ENCODE data around the gene DACT3.

The DACT3 gene, protein sequence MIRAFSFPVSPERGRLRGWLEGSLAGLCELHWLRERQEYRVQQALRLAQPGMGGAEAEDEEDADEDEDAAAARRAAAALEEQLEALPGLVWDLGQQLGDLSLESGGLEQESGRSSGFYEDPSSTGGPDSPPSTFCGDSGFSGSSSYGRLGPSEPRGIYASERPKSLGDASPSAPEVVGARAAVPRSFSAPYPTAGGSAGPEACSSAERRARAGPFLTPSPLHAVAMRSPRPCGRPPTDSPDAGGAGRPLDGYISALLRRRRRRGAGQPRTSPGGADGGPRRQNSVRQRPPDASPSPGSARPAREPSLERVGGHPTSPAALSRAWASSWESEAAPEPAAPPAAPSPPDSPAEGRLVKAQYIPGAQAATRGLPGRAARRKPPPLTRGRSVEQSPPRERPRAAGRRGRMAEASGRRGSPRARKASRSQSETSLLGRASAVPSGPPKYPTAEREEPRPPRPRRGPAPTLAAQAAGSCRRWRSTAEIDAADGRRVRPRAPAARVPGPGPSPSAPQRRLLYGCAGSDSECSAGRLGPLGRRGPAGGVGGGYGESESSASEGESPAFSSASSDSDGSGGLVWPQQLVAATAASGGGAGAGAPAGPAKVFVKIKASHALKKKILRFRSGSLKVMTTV

DNA sequence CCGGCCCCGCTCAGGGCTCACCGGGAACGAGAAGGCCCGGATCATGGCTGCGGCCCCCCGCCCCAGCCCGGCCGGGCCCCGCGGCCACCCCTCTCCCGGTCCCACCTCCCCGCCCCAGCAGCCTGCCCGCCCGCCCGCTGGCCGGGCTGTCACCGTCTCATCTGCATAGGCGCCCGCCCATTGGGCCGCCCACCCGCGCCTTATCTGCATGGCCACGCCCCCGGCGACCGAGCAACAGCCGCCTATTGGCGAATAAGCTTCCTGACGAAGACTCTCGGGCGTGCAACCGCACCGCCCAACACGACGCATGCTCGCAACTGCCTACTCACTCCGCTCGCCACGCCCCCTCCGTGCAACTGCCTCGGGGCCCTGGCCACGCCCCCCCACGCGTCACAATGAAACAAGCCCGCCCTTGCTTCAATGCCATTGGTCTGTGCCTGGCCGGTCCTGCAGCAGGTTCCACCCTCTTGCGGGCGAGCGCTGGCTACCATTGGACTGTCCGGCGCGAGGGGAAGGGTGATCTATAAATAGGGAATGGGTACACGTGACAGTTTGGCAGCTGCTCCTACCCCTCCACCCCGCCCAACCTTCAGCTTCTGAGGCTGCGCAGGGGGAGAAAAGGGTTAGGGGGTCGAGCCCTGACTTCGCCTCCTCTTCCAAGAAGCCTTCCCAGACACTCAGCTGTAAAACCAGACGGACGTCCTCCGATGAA lies at the start of gene DACT3:
DACT3 (minus strand) TSS at position 163 of the 712 bp plus-strand sequence; CDS start at position 45, 118 bp downstream.
- peak; percentile 100 for DNase-seq (ENCODE audit: low spot score)

GRCh38 chr19:46710687-46711086 lies 49.7 kb upstream of the DACT3 start:
- no peak for DNase-seq (ENCODE audit: low spot score)

DNA sequence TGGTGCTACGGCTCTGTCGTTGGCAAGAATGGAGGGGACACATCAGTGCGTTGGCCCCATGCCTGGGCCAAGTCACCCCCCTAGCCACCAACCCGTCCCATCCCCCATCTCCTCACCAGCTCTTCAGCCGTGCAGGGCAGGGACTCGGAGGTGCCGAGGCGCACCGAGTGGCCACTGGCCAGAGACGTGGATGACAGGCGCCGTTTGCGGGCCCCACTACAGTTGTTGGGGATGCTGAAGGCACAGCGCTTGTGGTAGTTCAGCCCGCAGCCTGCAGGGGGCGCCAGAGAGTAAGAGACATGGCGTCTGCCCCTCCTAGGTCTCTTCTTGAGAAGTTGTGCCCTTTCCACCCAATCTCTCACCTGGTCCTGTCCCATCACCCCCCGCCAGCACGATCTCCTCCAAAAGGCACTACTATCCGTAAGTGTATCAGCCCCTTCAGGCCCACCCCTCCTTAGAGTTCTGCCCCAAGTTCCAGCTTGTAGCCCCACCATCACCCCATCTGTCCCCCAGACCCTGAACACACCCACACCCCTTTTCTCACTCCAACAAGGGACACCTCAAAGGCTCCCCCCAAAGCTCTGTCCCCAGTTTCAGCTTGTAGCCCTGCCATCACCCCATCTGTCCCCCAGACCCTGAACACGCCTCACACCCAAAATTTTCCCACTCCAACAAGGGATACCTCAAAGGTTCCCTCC lies 43.5 kb upstream of the DACT3 start:
- DNase-seq (ENCODE audit: low spot score) = peak; percentile 85

- DNase-seq (ENCODE audit: low spot score) = no peak
Observed at GRCh38 chr19:46700704-46701103, 39.7 kb upstream of the DACT3 start.

DNA sequence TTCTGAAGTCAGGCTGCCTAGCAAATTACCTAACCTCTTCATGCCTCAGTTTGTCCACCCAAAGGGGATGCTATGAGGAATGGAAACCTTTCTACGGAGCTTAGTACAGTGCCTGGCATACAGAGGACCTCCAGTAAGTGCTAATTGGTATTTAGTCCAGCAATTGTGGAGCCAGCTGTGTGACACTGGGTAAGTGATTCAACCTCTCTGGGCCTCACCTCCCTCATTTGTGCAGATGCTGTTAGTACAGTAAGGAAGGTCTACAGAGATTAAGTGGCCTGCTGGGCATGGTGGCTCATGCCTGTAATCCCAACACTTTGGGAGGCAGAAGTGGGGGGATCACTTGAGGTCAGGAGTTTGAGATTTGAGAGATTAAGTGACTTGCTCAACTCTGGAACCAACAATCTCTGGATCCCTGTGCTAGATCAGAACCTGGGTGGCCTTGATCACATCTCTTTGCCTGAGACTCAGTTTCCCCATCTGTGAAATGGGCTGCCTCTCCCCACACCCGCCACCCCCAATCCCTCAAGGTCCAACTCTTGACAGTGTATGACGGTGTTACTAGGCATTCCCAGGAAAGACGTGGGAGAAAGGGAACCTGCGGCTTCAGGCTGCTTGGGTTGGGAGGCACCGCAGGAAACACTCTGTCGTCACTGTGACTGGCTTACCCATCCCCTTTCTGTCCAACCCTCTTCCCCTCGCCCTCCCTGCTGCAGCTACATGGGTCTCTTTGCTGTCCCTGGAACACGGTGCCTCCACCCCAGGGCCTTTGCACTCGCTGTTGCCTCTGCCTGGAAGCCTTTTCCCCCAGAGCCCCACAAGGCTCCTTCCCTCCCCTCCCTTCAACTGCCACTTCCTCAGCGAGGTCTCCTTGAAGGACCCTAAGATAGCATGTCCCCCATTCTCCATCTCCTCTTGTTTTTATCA lies 37.7 kb upstream of the DACT3 start:
- DNase-seq (ENCODE audit: low spot score) = no peak

DNA sequence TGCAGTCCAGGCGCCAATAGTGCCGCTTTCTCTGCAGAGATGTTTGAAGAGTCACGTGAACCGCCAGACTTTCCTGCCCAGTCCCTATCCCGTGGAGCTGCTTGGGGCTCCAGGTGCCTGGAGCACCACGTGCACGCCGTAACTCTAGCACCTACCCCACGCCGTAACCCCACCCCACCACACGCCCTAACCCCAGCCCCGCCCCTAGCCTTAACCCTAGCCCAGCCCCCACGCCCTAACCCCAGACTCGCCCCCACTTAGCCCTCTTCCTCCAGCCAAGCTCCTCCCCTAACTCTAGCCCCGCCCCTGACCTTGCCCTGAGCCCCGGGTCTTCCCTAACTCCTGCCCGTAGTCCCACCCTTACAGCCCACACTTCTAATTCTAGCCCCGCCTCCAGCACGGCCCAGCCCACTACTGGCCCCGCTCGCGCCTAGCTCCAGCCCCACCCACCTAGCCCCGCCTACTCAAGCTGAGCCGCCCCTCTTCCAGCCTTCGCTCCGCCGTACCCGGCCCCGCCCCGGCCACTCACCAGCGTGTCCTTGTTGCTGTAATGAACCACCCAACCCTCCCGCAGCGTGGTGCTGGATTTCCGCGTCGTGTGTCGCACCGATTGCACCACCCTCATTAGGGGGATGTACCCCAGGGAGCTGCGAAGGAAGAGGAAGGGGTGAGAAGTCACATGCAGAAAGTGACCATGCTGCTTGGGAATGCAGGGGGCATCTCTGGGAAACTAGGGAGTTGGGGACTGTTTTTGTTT lies 36.4 kb upstream of the DACT3 start:
- DNase-seq (ENCODE audit: low spot score) = no peak

DNA sequence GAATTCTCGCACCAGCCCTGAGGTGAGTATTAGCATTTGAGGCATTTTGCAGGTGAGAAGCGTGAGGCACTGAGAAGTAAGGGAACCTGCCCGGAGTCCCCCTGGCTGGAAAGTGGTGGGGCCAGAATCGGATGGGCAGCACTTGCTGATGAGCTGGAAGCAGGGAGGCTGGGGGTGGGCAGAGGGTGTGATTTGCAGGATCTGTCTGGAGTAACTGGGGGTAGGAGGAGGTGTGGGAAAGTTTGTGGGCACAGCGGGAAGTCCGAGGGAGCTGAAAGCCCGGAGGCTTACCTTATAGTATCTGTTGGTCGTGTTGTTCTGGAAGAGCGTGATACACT lies 35.9 kb upstream of the DACT3 start:
- no peak for DNase-seq (ENCODE audit: low spot score)

DNA sequence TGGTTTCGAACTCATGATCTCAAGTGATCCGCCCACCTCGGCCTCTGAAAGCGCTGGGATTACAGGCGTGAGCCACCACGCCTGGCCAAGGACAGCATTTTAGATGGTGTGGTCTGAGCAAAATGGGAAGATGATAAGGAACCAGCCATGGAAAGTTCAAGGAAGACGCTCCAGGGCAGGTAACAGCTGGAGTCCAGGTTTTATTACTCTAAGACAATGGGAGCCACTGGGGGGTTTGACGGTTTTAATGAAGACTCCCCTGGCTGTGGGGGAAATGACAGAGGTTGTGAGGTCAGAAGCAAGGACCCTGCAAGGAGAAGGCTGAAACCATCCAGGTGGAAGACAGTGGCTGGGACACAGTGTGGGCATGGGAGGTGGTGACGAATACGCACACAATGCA lies 35.1 kb upstream of the DACT3 start:
- DNase-seq (ENCODE audit: low spot score) = no peak

DNA sequence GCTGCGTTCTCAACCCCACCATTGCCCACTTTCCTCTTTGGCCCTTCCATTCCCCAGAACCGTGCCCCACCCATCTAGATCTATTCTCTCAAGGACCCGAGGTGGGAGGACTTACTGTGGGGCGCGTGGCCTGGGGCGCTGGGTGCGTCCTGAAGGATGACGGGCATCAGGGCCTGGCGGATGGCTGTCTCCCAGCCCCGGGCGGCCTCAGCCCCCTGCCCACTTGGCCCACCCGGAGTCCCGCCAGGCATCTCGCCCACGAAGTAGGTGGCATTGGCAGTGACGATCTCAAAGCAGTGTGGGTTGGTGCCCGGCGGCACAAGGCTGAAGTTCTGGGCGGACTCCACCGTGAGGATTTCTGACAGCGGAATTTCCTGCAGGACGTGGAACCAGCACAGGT lies 32.8 kb upstream of the DACT3 start:
- no peak for DNase-seq (ENCODE audit: low spot score)

GRCh38 chr19:46692918-46693722 lies 32.1 kb upstream of the DACT3 start:
- DNase-seq (ENCODE audit: low spot score) = no peak

GRCh38 chr19:46691948-46692347 lies 31.0 kb upstream of the DACT3 start:
- DNase-seq (ENCODE audit: low spot score) = no peak

GRCh38 chr19:46691104-46691503 lies 30.1 kb upstream of the DACT3 start:
- no peak for DNase-seq (ENCODE audit: low spot score)

- DNase-seq (ENCODE audit: low spot score) = no peak
Observed at GRCh38 chr19:46689358-46689757, 28.4 kb upstream of the DACT3 start.

DNA sequence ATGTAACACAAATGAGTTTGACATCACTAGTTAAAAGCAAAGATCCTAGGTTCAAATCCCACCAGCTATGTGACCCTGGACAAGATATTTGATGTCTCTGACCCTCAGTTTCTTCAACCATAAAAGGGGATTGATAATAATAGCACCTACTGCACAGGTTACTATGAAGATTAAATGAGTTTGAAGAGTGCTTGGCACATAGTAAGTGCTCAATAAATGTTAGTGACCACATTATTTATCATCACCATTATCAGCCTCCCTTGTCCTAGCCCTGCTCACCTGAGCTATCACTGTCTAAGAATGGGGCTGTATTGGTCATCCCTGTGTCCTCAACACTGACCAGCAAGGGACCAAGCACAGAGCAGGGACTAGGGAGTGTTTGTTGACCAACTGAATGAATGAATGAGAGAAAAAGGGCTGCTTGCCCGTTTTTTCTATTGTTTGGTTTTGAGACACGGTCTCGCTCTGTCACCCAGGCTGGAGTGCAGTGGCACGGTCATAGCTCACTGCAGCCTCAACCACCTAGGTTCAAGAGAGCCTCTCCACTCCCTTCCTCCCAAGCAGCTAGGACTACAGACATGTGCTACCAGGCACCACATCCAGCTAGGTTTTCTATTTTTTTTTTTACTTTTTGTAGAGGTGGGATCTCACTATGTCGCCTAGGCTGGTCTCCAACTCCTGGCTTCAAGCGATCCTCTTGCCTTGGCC lies 26.6 kb upstream of the DACT3 start:
- DNase-seq (ENCODE audit: low spot score) = no peak

DNA sequence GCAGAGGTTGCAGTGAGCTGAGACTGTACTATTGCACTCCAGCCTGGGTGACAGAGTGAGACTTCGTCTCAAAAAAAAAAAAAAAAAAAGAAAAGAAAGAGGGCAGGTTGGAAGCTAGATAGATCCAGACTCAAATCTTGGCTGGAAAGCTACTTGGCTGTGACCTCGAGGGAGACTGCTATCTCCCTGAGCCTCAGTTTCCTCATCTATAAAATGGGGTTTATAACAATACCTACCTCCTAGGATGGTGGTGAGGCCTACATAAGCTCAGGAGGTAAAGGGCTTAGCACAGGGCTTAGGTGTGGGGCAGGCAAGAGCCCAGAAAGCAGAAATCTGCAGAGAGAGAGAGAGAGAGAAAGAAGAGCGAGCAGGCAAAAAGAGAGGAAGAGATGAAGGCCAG lies 24.2 kb upstream of the DACT3 start:
- no peak for DNase-seq (ENCODE audit: low spot score)

DNA sequence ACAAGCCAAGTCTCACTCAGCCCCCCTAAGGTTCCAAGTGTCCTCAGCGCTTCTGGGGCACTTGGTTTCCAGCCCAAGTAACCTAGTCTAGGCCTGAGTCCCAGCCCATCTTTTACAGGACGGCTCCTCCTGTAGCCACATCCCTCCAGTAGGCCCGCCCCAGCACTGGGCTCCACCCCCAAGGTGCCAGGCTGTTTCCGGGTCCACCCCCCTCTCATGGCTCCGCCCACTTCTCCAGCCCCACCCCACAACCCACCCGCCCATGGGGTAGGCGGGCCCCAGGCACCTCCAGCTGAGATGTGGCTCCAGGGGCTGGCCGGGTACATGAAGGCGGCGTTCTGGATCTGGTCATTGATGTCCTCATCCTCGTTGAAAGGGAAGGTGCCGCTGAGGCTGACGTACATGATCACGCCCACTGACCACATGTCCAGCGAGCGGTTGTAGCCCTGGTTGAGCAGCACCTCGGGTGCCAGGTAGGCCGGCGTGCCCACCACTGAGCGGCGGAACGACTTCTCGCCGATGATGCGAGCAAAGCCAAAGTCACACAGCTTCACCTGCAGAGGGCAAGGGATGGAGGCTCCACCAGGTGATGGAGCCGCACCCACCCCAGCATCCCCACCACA lies 17.2 kb upstream of the DACT3 start:
- peak; percentile 35 for DNase-seq (ENCODE audit: low spot score)

GRCh38 chr19:46674416-46675178 lies 13.6 kb upstream of the DACT3 start:
- DNase-seq (ENCODE audit: low spot score) = no peak

DNA sequence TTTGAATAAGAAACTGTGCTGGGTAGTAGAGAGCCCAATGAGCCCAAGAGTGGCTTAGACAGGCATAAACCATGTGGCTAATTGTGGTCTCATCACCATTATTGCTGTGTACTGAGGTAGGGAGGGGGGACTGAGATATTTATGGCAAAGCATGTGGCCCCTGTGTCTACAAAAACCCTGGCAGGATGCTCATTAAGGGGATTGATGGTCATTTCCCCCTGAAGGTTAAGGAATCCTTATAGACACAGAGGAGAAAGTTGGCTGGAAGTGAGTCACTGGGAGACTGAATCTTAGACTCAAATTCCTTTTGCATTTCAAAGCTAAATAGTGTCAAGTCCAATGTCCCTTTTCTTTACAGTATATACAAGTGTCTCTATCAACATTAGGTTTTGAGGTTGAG lies 9.8 kb upstream of the DACT3 start:
- no peak for DNase-seq (ENCODE audit: low spot score)
